HG02610 (cell line): ENCODE measurements around the gene THRSP.
A peak's percentile ranks its signal among the peaks of the same experiment; 100 is the strongest.
"Not testable (repeated sequence)": the region's sequence is repeated elsewhere in the genome, so short reads cannot be mapped to it uniquely, and the experiment has no call there.

Experiments
- ATAC-seq: cut with Tn5 transposase; IDR thresholded peaks from one replicate; pipeline ENCODE4 v1.9.1; 2021; ENCODE audit warnings: mild to moderate bottlenecking, moderate library complexity; ENCODE audit not compliant: unreplicated experiment

The THRSP gene

DNA sequence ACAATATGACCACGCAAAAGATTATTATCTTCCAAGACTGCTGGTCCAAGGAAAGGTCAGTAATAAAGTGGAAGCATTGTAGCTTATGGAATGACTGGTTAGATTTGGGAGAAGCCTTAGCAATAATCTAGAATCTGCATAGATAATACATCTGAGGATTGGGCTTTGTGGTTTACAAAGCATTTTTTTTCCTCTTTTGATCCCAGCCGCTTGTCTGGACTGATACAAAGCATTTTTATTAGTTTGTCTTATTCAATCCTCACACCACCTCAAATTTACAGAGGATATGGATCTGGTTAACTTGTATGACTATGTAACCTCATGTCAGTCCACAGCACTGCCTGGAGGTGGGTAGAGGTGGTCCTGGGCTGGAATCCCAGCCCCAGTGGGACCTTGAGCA lies 990 bp upstream of the THRSP start:
- ATAC-seq = no peak

DNA sequence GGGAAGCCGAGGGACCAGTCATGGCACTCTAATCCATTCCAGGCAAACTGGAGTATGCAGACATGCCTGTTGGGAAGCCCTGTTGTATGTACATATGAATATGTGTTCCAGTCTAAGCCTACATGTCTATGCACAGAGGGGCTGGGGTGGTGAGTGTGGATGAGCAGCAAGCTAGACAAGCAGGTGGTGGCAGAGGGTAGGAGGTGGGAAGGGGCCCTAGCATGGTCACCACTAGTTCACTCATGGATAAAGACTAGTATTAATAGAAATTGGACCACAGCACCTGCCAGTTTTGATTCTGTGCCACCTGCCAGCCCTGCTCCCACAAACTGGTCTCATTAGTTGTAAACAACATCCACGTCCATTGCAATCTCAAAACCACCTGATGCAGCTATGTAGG lies 1.5 kb downstream of the THRSP start:
- ATAC-seq = no peak

DNA sequence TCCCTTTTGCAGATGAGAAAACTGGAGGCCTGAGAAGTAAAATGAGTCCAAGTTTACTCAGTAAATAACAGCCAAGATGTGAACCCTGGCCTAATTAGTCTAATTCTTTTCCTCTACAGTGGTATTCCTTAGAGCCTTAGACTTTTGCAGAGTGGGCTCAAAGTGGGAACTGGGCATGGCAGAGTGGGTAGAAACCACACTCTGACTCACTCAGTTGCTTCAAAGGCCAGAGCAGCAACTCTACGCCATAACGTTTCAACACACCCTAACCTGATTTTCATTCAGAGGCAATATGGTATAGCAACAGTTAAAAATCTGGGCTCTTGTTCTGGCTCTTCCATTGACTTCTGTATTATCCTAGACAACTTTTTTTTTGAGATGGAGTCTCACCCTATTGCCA lies 2.8 kb downstream of the THRSP start:
- no peak for ATAC-seq

DNA sequence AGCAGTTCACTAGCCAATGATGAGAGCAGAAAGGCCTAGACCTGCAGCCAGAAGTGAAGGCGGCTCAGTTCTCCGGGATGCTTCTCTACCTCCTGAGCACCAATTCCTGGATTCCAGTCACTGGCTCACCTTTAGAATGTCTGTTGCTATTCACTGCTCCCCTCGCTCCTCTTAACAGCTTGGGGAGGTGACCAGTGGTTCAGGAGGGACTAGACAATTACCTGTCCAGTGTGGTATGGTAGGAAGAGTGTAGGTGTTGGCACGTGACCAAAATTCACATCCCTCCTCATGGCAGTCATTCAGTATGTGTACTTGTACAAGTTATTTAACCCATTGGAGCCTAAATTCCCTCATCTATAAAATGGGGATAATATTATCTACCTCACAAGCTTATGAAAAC lies 4.0 kb downstream of the THRSP start:
- ATAC-seq = no peak

DNA sequence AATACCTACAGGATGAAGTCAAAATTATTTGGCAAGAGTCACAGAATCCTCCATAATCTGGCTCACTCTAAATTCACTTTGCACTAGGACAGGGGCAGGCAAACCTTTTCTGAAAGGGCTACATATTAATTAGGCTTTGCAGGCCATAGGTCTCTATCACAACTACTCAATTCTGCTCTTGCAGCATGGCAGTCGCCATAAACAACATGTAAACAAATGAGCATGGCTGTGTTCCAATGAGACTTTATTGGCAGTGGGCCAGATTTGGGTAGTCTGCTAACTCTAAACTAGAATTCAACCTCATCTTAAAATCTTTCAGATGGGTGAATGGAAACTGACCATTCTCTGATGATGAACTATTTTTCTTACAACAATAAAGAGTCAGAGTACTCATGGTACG lies 5.8 kb downstream of the THRSP start:
- ATAC-seq = no peak

DNA sequence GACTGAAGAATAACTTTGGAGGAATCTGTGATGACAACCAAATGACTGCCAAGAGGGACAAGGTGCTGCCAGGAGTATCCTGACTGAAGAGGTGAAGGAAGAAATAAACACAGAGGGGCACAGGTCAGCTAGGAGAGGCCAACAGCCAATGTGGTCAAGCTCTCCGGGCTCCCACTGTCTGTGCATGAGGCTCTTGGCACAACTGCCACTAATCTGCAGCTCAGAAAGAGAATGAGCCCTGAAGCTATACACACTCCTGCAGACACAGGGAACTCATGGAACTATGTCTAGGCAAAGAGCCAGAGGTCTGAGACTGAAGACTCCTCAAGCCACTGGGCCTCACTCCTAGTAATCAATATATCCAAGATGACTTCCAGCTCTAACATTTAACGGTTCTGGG lies 7.0 kb downstream of the THRSP start:
- ATAC-seq = no peak

DNA sequence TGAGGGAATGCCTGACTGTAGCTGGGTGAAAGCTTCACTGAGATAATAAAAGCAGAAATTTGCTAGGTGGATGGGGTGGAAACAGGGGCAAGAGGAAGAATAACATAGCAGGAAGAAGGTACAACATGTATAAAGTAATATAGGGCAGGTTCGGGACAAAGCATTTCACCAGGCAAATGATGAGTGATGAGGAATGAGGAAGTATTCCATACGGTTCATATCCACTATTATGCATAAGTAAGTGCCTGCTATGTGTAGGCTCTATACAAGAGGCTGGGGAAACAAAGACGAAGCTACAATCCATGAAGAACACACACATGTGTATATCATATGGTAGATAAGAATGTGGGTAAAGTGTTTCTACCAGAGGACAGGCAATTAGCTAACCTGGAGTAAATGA lies 8.1 kb downstream of the THRSP start:
- ATAC-seq = no peak

DNA sequence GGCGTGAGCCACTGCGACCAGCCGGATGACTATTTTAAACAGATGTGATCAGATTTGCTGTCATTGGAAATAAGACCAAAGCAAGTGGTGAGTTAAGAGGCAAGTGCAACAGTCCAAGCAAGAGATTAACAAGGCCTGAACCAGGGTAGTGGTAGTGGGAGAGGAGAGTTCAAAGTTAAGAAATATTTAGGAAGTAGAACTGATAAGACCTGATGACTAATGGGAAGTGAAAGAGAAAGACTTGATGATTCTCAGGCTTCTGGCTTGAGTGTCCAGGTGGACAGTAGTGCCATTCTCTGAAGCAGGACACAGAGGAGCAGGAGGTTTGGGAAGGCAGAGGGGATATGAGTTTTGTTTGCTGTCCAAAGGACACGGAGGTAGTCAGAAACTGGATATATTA lies 8.8 kb downstream of the THRSP start:
- ATAC-seq = no peak

DNA sequence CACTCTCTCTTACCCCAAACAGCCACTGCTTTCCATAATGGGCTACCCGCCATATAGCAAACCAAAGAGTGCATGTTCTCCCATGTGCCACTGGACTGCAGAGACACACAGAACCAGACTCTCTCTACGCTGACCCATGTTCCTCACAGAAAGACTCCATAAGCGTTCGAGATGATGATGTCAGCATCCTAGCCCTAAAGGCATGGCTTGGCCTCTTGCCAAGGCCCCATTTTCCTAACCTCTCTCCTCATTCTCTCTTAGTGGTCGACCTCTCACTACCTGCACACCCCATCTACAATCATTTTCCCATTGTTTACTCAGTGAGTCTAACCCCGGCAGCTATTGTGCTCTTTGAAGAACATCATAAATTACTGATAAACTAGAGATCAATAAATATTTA lies 11.1 kb downstream of the THRSP start:
- ATAC-seq = no peak

DNA sequence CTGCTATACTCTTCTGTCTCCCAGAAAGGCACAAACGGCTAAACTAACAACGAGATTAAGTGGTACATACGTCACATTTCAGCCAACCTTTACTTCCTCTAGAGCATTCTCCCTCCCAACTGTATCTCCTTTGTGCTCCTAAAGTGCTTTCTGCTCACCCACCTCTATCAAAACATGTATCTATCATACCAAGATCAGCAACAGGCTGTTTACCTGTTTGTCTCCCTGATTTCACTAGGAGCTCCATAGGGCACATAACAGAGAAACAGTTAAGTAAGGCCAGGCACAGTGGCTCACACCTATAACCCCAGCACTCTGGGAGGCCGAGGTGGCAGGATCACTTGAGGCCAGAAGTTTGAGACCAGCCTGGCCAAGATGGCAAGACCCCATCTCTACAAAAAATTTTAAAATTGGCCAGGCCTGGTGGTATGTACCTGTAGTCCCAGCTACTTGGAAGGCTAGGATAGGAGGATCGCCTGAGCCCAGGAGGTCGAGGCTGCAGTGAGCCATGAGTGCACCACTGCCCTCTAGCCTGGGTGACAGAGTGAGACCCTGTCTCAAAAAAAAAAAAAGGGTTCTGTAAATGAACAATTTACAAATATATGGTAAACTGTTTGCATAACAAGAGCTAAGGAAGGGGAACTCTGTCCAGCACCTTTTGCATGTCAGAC lies 13.2 kb downstream of the THRSP start:
- no peak for ATAC-seq

DNA sequence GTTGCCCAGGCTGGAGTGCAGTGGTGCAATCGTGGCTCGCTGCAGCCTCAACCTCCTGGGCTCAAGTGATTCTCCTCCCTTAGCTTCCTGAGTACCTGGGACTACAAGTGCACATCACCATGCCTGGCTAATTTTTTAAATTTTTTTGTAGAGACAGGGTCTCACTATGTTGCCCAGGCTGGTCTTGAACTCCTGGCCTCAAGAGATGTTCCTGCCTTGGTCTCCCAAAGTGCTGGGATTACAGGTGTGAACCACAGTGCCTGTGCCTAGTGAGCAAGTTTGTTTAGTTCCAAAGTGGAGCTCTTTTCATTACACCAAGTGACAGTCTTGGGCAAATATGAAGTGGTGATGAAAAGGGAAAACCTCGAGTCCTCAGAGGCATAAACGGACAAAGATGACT lies 13.9 kb downstream of the THRSP start:
- not testable (repeated sequence) for ATAC-seq

DNA sequence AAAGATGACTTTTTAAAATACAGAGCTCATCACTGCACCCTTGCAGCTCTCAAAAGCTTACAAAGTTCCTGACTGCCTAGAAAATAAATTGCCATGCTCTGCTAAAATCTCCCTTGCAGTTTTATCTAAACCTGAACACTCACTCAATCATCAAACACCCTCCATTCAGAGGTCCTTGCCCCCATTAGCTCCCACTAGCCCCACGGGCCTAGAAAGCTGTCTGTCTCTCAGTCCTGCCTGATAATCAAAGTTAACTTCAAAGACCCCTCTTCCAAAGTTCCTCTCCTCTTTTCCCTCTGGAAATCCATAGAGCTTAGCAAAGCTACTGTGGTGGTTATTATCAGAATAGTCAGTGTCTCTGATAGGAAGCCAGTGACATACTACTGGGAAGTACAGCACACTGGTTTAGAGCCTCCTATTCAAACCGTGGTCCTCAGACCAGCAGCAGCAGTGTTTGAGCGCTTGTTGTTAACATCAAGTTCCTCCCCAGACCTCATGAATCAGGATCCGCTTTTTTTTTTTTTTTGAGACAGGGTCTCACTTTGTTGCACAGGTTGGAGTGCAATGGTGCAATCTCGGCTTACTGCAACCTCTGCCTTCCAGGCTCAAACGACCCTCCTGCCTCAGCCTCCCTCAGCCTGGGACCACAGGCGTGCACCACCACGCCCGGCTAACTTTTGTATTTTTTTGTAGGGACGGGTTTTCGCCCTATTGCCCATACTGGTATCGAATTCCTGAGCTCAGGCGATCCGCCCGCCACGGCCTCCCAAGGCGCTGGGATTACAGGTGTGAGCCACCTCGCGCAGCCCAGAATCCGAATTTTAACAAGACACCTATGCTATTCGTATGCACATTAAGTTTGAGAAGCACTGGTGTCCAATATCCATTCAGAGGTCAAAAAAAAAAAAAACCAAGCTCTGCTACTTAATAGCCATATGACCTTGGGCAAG lies 14.8 kb downstream of the THRSP start:
- ATAC-seq = no peak

DNA sequence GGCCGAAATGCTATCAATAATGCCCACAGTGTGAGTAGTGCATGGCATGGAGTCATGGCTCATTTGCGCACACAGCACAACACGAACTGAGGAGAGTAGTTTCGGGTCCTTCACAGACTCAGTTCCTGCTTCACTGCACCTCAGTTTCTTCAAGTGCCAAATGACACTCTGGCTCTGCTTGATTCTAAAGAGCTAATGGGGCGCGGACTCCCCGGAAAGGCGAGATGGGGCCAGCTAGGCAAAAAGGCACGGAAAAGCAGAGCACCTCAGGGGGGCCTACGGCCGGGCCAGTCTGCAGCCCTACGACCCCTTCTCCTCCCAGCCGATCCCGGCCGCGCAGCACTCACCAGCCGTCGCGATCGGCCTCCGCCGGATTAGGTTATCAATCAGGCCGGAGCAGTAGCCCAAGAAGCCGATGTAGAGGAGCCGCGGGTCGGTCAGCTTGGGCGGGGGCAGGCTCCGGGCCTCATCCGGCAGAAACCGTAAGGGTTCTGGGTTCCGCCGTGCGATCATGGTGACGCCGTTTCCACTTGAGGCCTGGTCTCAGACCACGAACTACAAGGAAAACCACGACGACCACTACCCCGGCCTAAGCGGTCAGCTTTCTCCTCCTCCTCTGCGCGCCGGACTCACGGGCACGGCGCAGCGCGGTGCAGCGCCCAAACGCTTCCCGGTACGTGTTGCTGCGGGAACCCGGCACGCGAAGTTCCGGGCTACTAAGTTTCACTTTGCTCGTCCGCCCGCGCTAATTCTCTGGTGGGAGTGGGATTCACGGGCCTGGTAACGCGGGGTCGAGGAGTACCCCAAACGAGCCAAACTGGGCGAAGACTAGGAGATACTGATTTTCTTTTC lies 15.8 kb downstream of the THRSP start, which contains the start of gene NDUFC2:
Gene NDUFC2, minus strand, starts transcription at position 631 of the 852 bp plus-strand sequence. Its CDS starts 118 bp downstream, at position 513.
- peak; percentile 85 for ATAC-seq

DNA sequence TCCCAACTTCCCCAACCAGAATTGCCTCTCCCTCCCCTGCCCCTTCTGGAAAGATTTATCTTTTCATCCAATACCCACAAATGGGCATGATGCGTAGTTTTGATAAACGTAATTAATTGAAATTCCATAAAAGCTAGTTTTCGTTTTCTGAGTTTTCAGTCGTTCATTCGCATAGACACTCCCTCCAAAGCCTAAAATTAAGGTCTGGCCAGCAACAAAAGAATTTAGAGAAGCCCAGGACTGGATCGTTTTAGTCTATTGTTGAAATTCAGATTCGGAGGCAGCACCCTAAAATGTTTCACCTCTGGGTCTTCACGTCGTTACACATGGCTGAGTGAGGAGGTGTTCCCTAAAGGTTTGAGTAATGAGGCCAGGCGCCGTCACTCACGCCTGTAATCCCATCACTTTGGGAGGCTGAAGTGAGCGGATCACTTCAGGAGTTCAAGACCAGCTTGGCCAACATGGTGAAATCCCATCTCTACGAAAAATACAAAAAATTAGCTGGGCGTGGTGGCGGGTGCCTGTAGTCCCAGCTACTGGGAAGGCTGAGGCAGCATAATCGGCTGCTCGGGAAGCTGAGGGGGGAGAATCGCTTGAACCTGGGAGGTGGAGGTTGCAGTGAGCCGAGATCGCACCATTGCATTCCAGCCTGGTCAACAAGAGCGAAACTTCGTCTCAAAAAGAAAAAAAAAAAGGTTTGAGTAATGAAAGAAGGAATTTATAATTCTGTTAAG lies 16.6 kb downstream of the THRSP start:
- ATAC-seq = no peak

DNA sequence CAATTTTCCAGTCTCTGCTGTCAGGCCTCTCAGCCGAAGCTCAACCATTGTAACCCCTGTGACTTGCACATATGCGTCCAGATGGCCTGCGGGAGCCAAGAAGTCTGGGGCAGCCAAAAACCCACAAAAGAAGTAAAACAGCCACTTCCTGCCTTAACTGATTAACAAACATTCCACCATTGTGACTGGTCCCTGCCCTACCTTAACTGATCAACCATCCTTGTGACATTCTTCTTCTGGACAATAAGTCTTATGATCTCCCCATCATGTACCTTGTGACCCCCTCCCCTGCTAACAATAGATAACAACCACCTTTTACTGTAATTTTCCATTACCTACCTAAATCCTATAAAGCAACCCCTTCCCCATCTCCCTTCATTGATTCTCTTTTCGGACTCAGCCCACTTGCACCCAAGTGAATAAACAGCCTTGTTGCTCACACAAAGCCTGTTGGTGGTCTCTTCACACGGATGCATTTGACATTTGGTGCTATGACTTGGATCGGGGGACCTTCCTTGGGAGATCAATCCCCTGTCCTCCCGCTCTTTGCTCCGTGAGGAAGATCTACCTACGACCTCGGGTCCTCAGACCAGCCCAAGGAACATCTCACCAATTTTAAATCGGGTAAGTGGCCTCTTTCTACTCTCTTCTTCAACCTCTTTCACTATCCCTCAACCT lies 17.3 kb downstream of the THRSP start:
- ATAC-seq = no peak

DNA sequence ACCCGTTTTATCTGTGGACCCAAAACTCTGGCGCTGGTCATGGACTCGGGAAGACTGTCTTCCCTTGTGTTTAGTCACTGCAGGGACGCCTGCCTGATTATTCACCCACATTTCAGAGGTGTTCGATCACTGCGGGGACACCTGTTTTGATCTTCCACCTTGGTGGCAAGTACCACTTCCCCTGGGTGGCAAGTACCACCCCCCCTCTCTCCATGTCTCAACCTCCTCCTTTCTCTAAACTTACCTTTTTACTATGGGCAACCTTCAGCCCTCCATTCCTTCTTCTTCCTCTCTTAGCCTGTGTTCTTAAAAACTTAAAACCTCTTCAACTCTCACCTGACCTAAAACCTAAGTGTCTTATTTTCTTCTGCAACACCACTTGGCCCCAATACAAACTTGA lies 17.9 kb downstream of the THRSP start:
- no peak for ATAC-seq

DNA sequence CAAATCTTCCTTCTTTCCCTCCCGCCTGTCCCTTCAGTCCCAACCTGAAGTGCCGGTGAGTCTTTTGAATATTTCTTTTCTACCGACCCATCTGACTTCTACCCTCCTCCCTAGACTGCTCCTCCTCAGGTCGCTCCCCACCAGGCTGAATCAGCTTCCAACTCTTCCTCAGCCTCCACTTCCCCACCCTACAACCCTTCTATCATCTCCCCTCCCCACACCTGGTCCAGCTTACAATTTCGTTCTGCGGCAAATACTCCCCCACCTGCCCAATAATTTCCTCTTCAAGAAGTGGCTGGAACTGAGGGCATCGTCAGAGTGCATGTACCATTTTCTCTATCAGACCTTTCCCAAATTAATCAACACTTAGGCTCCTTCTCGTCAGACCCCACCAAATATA lies 18.5 kb downstream of the THRSP start:
- no peak for ATAC-seq

DNA sequence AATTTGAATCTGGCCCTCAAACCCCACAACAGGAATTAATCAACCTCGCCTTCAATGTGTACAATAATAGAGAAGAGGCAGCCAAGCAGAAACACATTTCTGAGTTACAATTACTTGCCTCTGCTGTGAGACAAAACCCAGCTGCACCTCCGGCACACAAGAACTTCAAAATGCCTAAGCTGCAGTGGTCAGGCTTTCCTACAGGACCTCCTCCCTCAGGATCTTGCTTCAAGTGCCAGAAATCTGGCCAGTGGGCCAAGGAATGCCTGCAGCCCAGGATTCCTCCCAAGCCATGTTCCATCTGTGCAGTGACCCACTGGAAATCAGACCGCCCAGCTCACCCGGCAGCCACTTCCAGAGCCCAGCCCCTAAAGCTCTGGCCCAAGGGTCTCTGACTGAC lies 19.4 kb downstream of the THRSP start:
- no peak for ATAC-seq

DNA sequence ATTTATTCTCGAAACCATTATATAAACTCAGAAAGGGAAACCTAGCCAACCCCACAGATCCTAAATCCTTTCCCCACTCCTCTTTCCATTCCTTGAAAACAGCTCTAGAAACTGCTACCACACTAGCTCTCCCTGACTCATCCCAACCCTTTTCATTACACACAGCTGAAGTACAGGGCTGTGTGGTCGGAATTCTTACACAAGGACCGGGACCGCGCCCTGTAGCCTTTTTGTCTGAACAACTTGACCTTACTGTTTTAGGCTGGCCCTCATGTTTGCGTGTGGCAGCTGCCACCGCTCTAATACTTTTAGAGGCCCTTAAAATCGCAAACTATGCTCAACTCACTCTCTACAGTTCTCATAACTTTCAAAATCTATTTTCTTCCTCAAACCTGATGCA lies 20.8 kb downstream of the THRSP start:
- not testable (repeated sequence) for ATAC-seq

DNA sequence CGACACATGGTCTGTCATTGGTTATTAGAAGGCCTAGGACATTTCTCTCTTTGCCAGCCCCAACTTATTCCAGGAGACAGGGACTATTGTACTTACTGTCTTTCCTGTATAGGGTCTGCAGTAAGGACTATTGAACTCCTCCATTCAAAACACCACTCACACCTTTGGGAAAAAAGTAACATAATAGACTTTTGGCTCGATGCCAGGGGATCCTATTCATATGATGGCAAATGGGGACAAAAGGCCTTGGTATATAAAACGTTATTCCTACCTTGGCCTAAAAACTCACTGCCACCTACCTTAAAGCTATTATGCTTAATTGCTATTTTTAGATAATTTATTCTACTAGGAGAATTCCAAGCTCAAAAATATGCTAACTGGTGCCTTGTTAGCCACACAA lies 22.3 kb downstream of the THRSP start:
- no peak for ATAC-seq
